H1 (cell line): ENCODE measurements around the gene GFRAL. TPM values are rescaled to one million over a fixed set of nuclear protein-coding genes. Genes with fewer than 3 reads are reported as not detected.

Experiments used
- CTBP2 ChIP-seq: IDR thresholded peaks from 2 replicates; pipeline ENCODE4 v1.7.0; 2011; ENCODE audit warnings: borderline replicate concordance, mild to moderate bottlenecking, moderate library complexity, mixed read lengths, low read length; ENCODE audit not compliant: insufficient read depth, insufficient read length
- SRF ChIP-seq: IDR thresholded peaks from 2 replicates; pipeline ENCODE4 v1.6.1; 2011; ENCODE audit warnings: mild to moderate bottlenecking, low read depth, low read length, moderate library complexity
- polyA plus RNA-seq, 7 experiments: library from polyadenylated mRNA; depleted of rRNA in 3 of 7; stranded (reverse) in 5 of 7; unstranded in 2 of 7; fragments of >200 nt in 5 of 7; fragments of 200-250 nt in 2 of 7; gene quantifications; 1 replicate in 5 of 7; 2 replicates in 1 of 7; 4 replicates in 1 of 7; pipeline versions ENCODE4 v1.2.1 to v1.2.3, GENCODE V29; 2011 to 2013; ENCODE audit warnings: missing spikeins in 2 of 7, mixed read lengths in 2 of 7
- total RNA-seq: library from RNA; stranded (reverse); fragmentation: NEBNext Ultra II Directional; extraction: Animal tissue kit (Norgen Biotek cat#: 25700); gene quantifications from 2 replicates; pipeline ENCODE4 v1.2.1, GENCODE V29; 2021

Gene GFRAL
- total and polyA plus RNA-seq, 2 of the 8 experiments (the other 6 are each of a cell fraction or from before 2014, with no cell fraction given) = not detected

DNA sequence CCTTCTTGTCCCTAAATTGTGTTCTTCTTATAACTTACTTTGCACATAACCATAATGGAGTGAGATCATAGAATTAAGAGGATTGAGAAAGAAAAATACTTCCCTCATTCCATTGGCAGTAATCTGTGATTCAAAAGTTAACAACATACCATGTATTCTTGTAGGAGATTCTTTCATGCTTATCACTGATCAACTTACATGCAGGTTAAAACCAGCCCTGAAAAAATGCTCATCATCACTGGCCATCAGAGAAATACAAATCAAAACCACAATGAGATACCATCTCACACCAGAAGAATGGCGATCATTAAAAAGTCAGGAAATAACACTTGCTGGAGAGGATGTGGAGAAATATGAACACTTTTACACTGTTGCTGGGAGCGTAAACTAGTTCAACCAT lies 36.5 kb upstream of the GFRAL start (continued):
- no peak for TF ChIP-seq SRF
- no peak for TF ChIP-seq CTBP2
